Neural cell (in vitro differentiated cells): ENCODE measurements around the gene TFEB. TPM values are rescaled to one million over a fixed set of nuclear protein-coding genes. Genes with fewer than 3 reads are reported as not detected.

Source experiments
- H2AFZ ChIP-seq: fragments of 200-600, 300-800 bp; sonication (generic), shearing (Covaris generic); 2 replicates; pipeline ENCODE4 v1.6.0; 2014; ENCODE audit warnings: low read depth, mild to moderate bottlenecking, antibody characterized with exemption, low read length, moderate library complexity
- H3F3A ChIP-seq: fragments of 200-600 bp; shearing (Covaris generic); 2 replicates; pipeline ENCODE4 v1.6.1; 2016; ENCODE audit warnings: mild to moderate bottlenecking, moderate library complexity, mixed read lengths, antibody characterized with exemption, low read length; ENCODE audit not compliant: insufficient read depth, poor library complexity, severe bottlenecking
- H3K27ac ChIP-seq: fragments of 200-600, 300-800 bp; sonication (generic), shearing (Covaris generic); 2 replicates; pipeline ENCODE4 v1.5.1; 2014; ENCODE audit warnings: mild to moderate bottlenecking, low read length, moderate library complexity
- H3K27me3 ChIP-seq: fragments of 300-800, 200-600 bp; sonication (generic), shearing (Covaris generic); 2 replicates; pipeline ENCODE4 v1.6.0; 2014; ENCODE audit warnings: mild to moderate bottlenecking, low read depth, low read length, moderate library complexity; ENCODE audit not compliant: insufficient read depth
- H3K36me3 ChIP-seq: fragments of 300-800, 200-600 bp; sonication (generic), shearing (Covaris generic); 2 replicates; pipeline ENCODE4 v1.5.1; 2014; ENCODE audit warnings: mild to moderate bottlenecking, antibody characterized with exemption, low read length, moderate library complexity; ENCODE audit not compliant: insufficient read depth
- H3K4me2 ChIP-seq: fragments of 300-800, 200-600 bp; sonication (generic), shearing (Covaris generic); 2 replicates; pipeline ENCODE4 v1.6.0; 2014; ENCODE audit warnings: mild to moderate bottlenecking, low read length
- H3K4me3 ChIP-seq: fragments of 300-800, 200-600 bp; sonication (generic), shearing (Covaris generic); 2 replicates; pipeline ENCODE4 v1.5.1; 2014; ENCODE audit warnings: mild to moderate bottlenecking, low read length, moderate library complexity
- H3K79me2 ChIP-seq: fragments of 200-600 bp; shearing (Covaris generic); replicated peaks from 2 replicates; pipeline ENCODE4 v1.6.0; 2014; ENCODE audit warnings: mild to moderate bottlenecking, low read length, moderate library complexity; ENCODE audit not compliant: insufficient read depth
- H3K9ac ChIP-seq: fragments of 300-800, 200-600 bp; sonication (generic), shearing (Covaris generic); 2 replicates; pipeline ENCODE4 v1.6.1; 2016; ENCODE audit warnings: mild to moderate bottlenecking, low read length, mixed read lengths
- H3K9me2 ChIP-seq: fragments of 200-600 bp; shearing (Covaris generic); 2 replicates; pipeline ENCODE4 v1.6.1; 2016; ENCODE audit warnings: mild to moderate bottlenecking, low read length, mixed read lengths; ENCODE audit not compliant: insufficient read depth
- H3K9me3 ChIP-seq: fragments of 200-600, 300-800 bp; sonication (generic), shearing (Covaris generic); 2 replicates; pipeline ENCODE4 v1.6.1; 2016; ENCODE audit warnings: mild to moderate bottlenecking, mixed run types, low read length, moderate library complexity, mixed read lengths
- H4K20me1 ChIP-seq: fragments of 200-600 bp; shearing (Covaris generic); 2 replicates; pipeline ENCODE4 v1.6.1; 2016; ENCODE audit warnings: mild to moderate bottlenecking, mixed run types; ENCODE audit not compliant: insufficient read depth
- EP300 ChIP-seq: fragments of 450-650 bp; conservative IDR thresholded peaks from 2 replicates; pipeline ENCODE4 v1.6.1; 2014; ENCODE audit warnings: antibody characterized with exemption, mild to moderate bottlenecking, moderate library complexity; ENCODE audit not compliant: poor library complexity, severe bottlenecking
- EZH2 ChIP-seq: fragments of 200-600, 300-800 bp; shearing (Covaris generic), sonication (generic); IDR thresholded peaks from 2 replicates; pipeline ENCODE4 v1.6.1; 2014; ENCODE audit warnings: antibody characterized with exemption, low read length, borderline replicate concordance, mild to moderate bottlenecking; ENCODE audit not compliant: insufficient read depth, poor library complexity, severe bottlenecking
- MXI1 ChIP-seq: fragments of 450-650 bp; conservative IDR thresholded peaks from 2 replicates; pipeline ENCODE4 v1.6.1; 2014; ENCODE audit warnings: antibody characterized with exemption, mild to moderate bottlenecking; ENCODE audit not compliant: poor library complexity, severe bottlenecking
- POLR2AphosphoS5 ChIP-seq: IDR thresholded peaks from 2 replicates; pipeline ENCODE4 v1.6.1; 2012
- RAD21 ChIP-seq: fragments of 450-650 bp; conservative IDR thresholded peaks from 2 replicates; pipeline ENCODE4 v1.6.1; 2014; ENCODE audit warnings: antibody characterized with exemption, mild to moderate bottlenecking, moderate library complexity
- SMC3 ChIP-seq: fragments of 450-650 bp; conservative IDR thresholded peaks from 2 replicates; pipeline ENCODE4 v1.6.1; 2014; ENCODE audit warnings: antibody characterized with exemption, mild to moderate bottlenecking, moderate library complexity; ENCODE audit not compliant: poor library complexity
- TAF1 ChIP-seq: IDR thresholded peaks from 2 replicates; pipeline ENCODE4 v1.6.1; 2012; ENCODE audit warnings: low read depth
- polyA plus RNA-seq: library from polyadenylated mRNA; depleted of rRNA; stranded (reverse); fragments of >200 nt; gene quantifications from 2 replicates; pipeline ENCODE4 v1.2.3, GENCODE V29; 2014
- TF ChIP-seq, protein P1 (sequence below): fragments of 450-650 bp; IDR thresholded peaks from 2 replicates; pipeline ENCODE4 v1.5.1; 2014; ENCODE audit warnings: antibody characterized with exemption, mild to moderate bottlenecking, moderate library complexity; ENCODE audit not compliant: poor library complexity, severe bottlenecking
- TF ChIP-seq, protein P2 (sequence below): IDR thresholded peaks from 2 replicates; pipeline ENCODE4 v1.6.1; 2012; ENCODE audit warnings: borderline replicate concordance

Gene TFEB
- polyA plus RNA-seq, 1 donor from 2014 or later = 0.24 TPM

DNA sequence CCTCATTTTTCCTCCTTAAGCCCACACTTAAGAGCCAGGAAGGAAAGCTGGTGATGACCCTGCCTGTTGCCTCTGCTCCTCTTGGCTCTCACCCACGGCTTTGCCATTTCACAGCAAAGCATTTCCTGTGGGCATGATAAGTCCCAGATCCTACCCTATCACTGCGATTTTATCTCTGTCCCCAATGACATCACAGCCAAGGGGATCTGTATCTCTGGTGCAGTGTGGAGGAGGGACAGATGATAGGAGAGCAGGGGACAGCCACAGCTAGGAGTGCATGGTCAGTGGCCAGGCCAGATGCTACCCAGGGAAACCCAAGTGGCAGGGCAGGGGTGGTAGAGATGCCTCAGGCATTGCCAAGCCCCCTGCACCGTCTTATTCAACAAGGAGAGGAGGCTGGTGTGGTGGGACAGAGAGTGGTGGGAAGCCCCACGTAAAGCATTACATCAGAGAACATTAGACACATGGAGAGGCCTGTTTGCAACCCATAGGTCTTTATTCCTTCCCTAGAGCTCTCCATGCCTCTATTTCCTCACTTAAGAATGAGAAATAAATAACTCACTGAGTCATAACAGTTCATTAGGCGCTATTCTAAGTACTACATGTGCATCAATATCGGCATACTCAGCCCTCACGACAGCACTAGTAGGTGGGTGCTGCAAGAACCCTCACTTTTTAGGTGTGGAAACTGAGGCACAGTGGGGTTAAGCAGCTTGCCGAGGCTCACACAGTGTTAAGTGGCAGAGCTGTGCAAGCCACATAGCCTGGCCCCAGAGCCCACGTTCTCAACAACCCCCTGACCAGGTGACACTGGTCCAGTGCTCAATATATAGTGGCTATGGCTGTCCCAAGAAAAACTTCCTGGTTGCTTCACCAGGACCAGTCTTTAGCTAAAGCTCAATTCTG, 4.6 kb downstream of the TFEB start:
- no peaks in the 10 kb centered on the region for H3K79me2 ChIP-seq
- H3K9ac ChIP-seq = no peak overlapping the region
- no peak for TF ChIP-seq RAD21
- H3K9me2 ChIP-seq = no peaks in the 10 kb centered on the region
- H3K36me3 ChIP-seq = no peaks in the 10 kb centered on the region
- no peaks in the 10 kb centered on the region for H3K9me3 ChIP-seq
- no peaks in the 10 kb centered on the region for H4K20me1 ChIP-seq
- H3K27ac ChIP-seq = no peak overlapping the region
- no peaks in the 10 kb centered on the region for H3F3A ChIP-seq
- peaks cover 22% of the 10 kb centered on the region for H3K27me3 ChIP-seq
- H3K4me2 ChIP-seq = no peak overlapping the region
- no peak overlapping the region for H2AFZ ChIP-seq
- H3K4me3 ChIP-seq = no peak overlapping the region

DNA sequence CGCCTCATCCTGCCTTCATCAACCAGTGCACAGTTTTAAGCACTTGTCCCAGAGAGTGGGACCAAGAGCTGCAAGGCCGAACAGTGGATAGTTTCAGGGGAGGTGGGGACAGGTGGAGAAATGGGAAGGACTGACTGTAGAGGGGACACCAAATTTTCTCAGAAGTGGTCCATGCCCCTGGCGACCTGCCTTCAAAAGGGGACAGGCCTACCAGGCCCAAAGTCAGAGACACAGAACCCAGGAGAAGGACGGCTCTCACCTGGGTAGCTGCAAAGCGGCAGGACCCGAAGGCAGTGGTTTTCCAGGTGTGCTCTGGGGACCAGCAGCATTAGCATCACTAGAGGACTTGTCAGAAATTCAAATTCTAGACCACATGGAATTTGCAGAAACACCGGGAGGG, 5.8 kb downstream of the TFEB start:
- Histone ChIP-seq H3F3A (no peaks in the 10 kb centered on the region), H3K36me3 (no peaks in the 10 kb centered on the region), H3K9me3 (no peaks in the 10 kb centered on the region), H3K4me2 (no peak overlapping the region), H3K9me2 (no peaks in the 10 kb centered on the region), H3K9ac (no peak overlapping the region), H3K27me3 (peaks cover 15% of the 10 kb centered on the region), H3K4me3 (no peak overlapping the region), H2AFZ (no peak overlapping the region), H3K79me2 (no peaks in the 10 kb centered on the region), H4K20me1 (no peaks in the 10 kb centered on the region), H3K27ac (no peak overlapping the region)
- TF ChIP-seq EZH2 = no peak
- no peak for TF ChIP-seq RAD21
- TF ChIP-seq SMC3 = no peak
- TF ChIP-seq, protein P1, sequence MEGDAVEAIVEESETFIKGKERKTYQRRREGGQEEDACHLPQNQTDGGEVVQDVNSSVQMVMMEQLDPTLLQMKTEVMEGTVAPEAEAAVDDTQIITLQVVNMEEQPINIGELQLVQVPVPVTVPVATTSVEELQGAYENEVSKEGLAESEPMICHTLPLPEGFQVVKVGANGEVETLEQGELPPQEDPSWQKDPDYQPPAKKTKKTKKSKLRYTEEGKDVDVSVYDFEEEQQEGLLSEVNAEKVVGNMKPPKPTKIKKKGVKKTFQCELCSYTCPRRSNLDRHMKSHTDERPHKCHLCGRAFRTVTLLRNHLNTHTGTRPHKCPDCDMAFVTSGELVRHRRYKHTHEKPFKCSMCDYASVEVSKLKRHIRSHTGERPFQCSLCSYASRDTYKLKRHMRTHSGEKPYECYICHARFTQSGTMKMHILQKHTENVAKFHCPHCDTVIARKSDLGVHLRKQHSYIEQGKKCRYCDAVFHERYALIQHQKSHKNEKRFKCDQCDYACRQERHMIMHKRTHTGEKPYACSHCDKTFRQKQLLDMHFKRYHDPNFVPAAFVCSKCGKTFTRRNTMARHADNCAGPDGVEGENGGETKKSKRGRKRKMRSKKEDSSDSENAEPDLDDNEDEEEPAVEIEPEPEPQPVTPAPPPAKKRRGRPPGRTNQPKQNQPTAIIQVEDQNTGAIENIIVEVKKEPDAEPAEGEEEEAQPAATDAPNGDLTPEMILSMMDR = no peak
- no peak for TF ChIP-seq TAF1
- TF ChIP-seq, protein P2, sequence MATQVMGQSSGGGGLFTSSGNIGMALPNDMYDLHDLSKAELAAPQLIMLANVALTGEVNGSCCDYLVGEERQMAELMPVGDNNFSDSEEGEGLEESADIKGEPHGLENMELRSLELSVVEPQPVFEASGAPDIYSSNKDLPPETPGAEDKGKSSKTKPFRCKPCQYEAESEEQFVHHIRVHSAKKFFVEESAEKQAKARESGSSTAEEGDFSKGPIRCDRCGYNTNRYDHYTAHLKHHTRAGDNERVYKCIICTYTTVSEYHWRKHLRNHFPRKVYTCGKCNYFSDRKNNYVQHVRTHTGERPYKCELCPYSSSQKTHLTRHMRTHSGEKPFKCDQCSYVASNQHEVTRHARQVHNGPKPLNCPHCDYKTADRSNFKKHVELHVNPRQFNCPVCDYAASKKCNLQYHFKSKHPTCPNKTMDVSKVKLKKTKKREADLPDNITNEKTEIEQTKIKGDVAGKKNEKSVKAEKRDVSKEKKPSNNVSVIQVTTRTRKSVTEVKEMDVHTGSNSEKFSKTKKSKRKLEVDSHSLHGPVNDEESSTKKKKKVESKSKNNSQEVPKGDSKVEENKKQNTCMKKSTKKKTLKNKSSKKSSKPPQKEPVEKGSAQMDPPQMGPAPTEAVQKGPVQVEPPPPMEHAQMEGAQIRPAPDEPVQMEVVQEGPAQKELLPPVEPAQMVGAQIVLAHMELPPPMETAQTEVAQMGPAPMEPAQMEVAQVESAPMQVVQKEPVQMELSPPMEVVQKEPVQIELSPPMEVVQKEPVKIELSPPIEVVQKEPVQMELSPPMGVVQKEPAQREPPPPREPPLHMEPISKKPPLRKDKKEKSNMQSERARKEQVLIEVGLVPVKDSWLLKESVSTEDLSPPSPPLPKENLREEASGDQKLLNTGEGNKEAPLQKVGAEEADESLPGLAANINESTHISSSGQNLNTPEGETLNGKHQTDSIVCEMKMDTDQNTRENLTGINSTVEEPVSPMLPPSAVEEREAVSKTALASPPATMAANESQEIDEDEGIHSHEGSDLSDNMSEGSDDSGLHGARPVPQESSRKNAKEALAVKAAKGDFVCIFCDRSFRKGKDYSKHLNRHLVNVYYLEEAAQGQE = no peak
- TF ChIP-seq MXI1 = no peak
- TF ChIP-seq EP300 = no peak
- TF ChIP-seq POLR2AphosphoS5 = no peak
